DMS53 treated with DMSO at 0.1 percent for 48 hours (cell line): ENCODE measurements around the gene CFAP251.

Source experiments
- DNase-seq: peaks from one replicate; lab custom pipeline; 2025; ENCODE audit not compliant: unreplicated experiment; lab: John Stamatoyannopoulos, UW

The CFAP251 gene

DNA sequence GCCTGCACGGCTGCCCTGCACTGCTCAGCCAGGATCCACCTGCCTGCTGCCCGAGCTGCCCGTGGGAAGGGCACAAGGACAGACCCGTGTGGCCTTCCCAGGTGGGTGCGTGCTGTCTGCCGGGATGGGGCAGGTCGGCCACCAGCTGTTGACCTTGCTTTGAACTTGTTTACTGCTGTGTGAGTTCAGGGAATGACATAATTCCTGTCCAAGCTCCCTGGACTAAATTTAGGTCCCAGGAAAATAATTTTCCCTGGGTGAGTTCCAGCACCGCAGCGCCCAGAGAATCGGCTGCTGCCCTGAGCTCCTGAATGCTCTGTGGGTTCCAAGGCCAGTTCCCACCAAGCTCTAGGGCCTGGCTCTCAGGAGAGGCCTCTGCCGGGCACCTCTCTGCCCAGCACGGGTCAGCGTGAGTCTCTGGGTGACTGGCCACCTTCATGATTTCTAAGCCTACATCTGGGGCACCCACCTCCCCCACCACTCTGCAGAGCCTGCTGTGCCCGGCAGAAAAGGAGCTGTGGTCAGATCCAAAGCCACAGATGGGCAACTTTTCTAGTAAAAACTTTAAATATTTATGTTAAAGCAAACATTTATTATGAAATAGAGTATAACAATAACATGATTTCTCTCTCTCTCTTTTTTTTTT, 133.0 kb downstream of the CFAP251 start:
- no peak for DNase-seq

DNA sequence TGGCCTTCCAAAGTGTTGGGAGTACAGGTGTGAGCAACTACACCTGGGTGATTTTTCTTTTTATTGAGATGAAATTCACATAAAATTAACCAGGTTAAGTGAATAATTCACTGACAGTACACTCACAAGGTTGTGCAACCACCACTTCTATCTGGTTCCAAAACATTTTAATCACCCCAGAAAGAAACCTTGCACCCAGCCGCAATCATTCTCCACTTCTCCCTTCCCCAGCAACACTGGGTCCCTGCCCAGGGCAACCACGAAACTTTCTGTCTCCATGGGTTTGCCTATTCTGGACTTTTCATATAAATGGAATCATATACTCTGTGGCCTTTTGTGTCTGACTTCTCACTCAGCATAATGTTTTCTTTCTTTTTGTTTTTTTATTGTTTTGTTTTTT, 133.9 kb downstream of the CFAP251 start:
- DNase-seq: no peak
